NT2/D1 (cell line): ENCODE results near the gene PWWP2B.

Experiments
- SUZ12 ChIP-seq: IDR thresholded peaks from 2 replicates; pipeline ENCODE4 v1.6.1; 2011; ENCODE audit not compliant: insufficient read length, insufficient read depth; ENCODE audit errors: extremely low read depth
- YY1 ChIP-seq: IDR thresholded peaks from 2 replicates; pipeline ENCODE4 v1.6.1; 2011; ENCODE audit not compliant: insufficient read length, insufficient read depth
- ZNF274 ChIP-seq: IDR thresholded peaks from 2 replicates; pipeline ENCODE4 v1.6.1; 2011; ENCODE audit warnings: mild to moderate bottlenecking, low read depth, low read length

- TF ChIP-seq ZNF274: no peak
- no peak for TF ChIP-seq SUZ12
- TF ChIP-seq YY1: no peak
Measured at GRCh38 chr10:132375795-132376297, 21.2 kb upstream of the PWWP2B start.
